GM19372 (cell line): ENCODE data around the gene WFS1.

Source experiments
- ATAC-seq: cut with Tn5 transposase; IDR thresholded peaks from one replicate; pipeline ENCODE4 v1.9.1; 2021; ENCODE audit warnings: mild to moderate bottlenecking, low read depth, moderate library complexity; ENCODE audit not compliant: unreplicated experiment

Gene WFS1

DNA sequence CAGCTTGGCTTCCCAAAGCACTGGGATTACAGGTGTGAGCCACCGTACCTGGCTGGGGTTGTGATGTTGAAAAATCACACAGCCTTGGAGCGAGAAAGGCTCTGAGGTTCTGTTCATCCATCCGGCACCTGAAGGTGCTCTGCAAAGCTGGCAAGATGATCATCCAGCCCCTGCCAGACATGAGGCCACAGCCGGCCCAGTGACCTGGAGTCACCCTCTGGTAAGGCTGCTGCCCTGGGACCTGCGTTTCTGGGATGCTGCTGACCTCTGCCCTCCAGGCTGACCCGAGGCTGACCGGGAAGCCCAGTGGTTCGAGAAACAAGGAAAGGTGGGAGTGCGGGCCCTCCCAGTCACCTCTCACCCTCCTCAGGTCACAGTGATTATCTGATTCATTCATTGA is 13.5 kb upstream of the WFS1 start:
- ATAC-seq = no peak

DNA sequence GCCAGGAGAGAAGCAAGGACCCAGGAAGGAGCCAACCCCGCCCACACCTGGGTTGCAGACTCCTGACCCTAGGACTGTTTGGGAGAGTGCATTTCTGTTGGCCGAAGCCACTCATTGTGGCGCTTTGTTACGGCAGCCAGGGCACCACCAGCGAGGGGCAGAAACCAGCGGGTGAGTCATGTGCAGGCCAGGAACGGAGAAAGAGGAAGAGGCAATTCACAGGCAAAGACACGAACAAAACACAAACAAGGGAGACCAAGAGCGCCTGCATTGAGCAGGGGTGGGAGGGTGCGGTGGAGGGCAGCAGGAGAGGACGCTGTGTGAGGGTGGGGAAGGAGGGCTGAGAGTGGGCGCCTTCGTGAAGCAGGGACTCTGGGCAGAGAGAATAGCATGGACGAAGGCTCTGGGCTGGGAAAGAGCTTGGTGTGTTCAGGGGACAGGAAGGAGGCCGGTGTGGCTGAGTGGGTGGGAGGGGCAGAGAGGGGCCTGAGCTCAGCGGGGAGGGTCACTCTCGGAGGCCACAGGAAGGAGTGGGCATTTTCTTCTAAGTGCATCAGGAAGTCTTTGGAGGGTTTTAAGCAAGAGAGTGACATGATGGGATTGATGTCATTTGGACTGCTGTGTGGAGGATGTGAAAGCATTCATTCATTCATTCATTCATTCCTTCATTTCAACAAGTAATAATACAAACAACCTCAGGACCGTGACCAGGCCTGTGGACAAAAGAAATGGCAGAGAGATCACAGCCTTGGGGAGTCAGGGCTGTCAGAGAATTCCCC is 12.2 kb upstream of the WFS1 start:
- ATAC-seq = no peak

DNA sequence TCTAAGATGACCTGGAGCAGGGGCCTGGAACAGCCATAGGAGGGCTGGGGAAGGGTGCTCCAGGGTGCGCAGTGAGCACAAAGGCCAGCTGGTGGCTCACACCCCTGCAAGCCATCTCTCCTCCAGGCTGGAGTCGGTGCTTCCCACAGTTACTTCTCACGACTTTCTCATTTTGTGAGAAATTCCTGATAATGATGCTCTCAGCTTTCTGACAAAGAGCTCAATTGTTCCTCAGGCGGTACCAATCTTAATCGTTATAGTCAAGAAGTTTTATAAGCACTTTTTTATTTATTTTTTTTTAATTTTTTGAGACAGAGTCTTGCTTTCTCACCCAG is 11.7 kb upstream of the WFS1 start:
- ATAC-seq = no peak

DNA sequence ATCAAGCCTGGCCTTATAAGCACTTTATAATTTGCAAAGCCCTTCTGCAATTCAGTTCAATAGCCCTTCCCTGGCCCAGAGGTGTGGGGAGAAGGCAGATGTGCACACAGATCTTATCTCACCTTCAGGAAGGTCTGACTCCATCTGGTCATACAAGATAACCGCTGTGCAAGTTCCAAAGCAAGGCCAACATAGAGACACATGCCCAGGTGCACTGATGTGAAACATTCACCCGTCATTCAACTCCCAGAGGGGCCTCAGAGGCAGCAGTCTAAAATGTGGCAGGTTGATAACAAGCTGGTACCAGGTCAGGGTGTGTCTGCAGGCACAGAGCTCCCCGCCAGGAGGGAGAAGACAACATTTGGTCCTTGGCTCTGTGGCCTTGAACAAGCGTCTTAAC is 10.9 kb upstream of the WFS1 start:
- ATAC-seq = no peak

DNA sequence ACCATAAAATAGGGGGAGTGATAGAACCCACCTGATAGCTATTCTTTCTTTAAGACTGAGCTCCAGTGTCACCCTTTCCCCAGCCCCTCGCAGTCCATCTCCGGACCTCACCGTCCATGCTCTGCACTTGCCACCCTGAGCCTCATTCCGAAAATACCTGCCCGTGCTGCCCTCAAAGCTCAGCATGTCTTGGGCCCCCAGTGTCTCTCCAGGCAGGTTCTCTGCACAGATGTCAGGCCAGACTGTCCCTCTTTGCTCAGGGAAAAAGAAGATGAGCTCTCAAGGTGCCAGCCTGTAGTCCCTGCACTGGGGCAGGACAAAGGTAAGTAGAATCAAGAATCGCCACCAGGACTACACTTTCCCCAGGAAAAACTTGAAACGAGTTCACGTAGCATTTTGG is 9.8 kb upstream of the WFS1 start:
- no peak for ATAC-seq

DNA sequence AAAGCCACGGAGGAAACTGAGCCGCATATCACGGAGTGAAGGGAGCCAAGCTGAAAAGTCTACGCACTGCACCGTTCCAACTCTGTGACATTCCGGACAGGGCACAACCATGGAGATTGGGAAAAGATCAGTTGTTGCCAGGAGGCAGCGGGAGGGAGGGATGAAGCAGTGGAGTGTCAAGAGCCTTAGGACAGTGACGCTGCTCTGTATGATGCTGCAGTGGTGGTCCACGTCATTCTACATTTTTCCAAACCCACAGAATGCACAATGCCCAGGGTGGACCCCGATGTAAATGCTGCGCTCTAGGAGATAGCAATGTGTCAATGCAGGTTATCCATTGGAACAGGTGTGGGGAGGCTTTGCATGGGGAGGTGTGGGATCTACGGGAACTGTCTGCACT is 7.5 kb upstream of the WFS1 start:
- ATAC-seq = no peak

DNA sequence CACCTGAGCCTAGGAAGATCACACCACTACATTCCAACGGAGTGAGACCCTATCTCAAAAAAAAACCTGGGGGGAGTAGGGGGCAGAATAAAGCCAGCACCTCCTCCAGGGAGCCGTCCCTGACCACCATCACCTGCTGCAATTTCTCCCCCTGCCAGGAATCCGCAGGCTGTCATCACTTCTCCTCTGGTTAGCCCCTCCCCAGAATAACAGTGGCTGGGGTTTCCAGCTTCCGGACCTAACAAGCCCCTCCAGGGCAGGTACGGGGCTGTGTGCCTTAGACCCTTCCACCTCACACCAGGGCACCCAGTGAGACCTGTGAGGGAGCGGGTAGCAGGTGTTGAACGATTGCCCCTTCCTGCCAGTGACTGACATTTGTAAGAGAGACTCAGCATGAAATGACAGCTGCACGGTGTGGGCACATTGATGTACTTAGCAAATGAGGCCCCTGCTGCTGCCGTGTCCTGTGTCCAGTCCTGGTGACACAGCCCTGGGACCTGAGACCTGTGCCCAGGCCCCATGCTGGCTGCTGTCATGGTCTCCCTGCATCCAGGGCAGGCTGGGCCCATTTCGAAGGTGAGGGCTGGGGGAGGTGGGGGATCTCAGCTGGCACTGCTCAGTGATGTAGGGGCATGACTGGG is 6.7 kb upstream of the WFS1 start:
- ATAC-seq = no peak

DNA sequence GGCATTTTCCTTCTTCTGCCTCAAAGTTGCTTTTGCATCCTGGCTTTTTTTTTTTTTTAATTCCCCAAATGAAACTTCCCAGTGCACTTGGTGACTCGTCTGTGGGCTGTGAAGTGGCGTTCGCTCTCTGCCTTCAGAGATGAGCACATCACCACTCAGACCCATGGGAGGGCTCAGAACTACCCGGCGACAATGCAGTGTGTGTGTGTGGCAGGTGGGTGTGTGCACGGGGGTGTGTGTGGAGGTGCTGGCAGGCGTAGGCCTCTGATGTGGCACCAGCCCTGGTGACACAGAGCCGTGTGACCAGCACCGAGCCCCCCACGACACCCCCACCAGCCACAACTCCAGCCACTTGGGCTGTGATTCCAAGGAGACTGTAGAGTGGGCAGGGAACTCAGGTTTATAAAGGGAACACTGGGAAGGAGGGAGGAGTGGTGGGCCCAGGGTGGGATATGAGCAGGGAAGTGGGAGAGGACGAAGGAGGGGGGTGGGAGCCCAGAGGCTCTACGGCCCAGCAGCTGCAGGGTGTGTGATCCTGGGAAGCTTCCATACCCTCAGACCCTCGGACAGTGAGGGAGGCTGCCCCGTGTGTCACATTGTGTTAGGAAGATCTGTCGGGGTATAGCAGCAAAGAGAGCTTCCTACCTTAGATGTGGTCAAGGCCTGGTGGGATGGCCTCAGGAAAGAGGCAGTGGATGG is 6.0 kb upstream of the WFS1 start:
- no peak for ATAC-seq

DNA sequence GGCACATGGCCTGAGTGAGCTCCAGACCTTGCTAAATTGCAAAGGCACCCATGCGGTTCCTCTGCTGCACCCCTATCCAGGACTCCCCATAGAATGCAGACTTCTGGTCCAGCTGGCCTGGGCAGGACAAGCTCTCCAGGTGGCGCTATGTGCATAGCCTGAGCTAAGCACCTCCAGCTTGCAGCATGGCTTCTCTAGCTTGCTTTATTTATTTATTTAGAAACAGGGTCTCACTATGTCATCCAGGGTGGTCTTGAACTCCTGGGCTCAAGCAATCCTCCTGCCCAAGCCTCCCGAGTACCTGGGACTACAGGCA is 5.5 kb upstream of the WFS1 start:
- ATAC-seq = no peak

DNA sequence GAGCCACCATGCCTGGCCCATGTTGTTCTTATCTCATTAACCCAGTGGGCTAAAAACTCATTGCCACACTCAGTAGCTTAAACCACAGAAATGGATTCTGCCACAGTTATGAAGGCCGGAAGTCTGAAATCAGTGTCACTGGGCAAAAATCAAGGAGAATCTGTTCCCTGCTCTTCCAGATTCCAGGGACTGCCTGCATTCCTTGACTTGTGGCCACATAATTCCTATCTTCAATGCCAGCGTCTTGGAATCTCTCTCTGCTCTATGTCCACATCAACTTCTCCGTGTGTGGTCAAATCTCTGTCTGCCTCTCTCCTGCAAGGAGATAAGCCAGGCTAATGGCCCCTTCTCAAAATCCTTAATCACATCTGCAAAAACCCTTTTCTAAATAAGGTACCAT is 4.1 kb upstream of the WFS1 start:
- ATAC-seq = no peak

DNA sequence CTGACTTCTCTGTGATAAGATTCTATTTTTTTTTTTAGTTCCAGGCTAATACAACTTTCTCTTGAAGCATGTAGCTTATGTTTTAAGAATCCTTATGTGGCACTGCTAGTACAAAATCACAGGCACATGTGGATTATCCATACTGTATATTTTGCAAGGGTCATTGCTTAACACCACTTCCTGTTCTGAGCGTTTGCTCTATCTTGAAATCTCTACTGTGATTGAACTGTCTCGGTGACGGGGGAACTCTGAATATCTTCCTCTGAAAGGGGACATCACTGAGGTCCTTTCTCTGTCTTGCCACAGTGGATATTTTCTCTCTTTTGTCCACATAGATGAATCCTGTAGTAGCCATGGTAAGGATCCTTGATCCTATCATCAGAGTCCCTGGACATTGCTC is 2.1 kb upstream of the WFS1 start:
- ATAC-seq = no peak

DNA sequence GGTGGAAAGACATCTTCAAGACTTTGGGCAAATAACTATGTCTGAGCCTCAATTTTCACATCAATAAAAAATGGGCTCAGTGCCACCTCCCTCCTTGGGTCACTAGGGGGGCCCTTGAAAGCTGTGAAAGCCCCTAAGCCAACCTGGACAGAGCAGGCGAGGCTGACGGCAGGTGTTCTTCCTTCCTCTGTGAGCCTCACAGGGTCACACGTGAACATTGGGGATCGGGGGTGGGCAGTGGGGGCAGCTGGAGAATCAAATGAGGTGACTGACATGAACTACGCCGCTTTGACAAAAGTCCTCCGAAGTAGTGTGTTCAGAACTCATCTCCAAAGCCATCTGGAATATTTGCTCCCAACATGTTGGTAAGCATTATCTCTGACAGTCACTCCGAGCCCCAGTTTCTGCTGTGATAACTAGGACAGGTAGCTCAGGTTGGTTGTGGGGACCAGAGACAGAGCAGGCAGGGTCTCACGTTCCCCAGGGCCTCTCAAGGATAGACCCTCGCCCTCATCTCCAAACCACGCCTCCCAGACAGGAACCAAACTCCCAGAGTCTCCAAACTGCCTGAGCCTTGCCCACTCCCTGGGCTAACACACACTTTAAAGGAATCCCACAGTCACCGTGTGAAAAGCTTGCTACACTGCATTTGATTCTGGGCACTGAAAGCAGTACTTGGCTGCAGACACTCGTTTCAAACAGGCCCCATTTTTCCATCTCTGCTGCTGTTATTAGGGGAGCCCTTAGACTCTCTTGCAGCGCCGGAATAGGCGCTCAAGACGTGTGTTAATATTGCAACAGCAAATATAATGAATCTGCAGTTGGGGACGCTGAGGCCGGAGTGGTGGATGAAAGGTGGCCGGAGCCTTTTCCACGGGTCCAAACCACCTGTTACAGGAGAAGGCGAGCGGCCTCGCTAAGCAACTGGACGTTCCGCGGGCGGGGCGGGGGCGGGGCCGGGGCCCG is 717 bp upstream of the WFS1 start:
- peak; percentile 6 for ATAC-seq

DNA sequence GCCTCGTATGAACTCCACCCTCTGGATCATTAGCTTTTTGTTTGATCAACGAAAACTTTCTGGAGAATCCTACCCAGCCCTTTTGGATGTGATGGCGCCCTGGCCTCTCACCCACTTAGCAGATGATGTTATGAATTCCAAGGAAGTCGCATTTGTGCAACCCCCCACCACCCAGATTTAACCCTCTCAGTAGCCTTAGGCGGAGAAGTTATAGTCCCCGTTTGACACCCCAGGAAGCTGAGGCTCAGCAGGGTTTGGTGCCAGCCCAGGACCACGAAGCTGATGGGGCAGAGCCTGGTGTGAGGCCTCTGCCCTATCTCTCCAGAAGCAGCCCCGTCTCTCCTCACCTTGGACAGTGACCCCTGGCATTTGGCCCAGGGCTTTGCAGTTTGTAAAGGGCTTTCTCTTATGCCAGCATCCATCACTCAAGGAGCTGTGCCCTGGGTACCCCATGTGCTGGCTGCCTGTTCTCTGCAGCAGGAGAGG is 1.0 kb downstream of the WFS1 start:
- ATAC-seq = no peak

DNA sequence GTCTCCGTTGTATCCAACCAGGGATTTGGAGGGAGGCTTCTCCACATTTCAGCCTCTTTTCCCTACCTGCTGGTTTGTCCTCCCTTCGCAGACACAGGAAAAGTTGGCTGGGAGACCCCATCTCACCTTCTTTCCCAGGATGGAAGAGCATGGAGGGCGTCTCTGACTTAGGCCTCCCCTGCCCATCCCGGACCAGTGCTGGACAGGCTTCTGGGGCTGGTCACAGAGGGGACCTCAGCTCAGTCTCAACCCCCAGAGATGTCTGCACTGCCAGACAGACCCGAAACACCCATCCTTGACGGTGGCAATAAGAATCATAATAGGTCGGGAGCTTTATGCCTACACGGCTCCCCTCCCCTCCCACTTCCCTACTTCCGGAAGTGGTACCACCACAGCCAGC is 1.6 kb downstream of the WFS1 start:
- ATAC-seq = no peak

DNA sequence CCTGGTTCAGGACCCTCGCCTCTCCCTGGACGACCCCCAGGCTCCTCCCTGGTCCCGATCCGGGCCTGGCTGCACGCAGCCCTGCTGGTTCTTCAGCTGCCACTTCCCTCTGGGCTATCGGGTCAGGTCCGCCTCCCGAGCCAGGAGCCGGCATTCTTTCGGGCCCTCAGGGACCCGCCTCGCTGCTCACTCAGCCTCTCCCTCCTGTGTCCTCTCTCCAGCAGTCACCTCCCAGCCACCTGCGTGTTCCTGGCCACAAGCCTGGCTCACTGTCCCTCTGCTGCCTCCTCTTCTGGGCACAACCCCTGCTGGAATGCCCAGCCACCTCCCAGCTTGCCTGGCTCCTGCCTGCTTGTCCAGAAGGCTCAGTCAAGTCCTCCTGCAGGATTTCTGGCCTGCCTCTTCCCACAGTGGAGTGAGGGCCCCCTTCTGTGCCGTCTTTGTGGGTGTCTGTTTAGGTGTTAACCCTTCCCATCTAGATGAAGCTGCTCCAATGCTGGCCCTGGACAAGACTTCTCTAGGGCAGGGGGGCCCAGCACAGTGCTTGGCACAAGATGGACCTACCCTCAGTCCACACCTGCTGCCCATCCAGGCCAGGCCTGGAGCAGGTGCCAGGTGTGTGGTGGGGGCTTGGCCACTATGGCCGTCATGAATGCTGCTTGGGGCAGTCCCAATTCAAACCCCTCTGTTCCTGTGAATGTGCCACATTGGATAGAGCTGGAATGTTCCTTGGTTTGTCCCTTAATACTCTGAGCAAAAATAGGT is 2.2 kb downstream of the WFS1 start:
- no peak for ATAC-seq

DNA sequence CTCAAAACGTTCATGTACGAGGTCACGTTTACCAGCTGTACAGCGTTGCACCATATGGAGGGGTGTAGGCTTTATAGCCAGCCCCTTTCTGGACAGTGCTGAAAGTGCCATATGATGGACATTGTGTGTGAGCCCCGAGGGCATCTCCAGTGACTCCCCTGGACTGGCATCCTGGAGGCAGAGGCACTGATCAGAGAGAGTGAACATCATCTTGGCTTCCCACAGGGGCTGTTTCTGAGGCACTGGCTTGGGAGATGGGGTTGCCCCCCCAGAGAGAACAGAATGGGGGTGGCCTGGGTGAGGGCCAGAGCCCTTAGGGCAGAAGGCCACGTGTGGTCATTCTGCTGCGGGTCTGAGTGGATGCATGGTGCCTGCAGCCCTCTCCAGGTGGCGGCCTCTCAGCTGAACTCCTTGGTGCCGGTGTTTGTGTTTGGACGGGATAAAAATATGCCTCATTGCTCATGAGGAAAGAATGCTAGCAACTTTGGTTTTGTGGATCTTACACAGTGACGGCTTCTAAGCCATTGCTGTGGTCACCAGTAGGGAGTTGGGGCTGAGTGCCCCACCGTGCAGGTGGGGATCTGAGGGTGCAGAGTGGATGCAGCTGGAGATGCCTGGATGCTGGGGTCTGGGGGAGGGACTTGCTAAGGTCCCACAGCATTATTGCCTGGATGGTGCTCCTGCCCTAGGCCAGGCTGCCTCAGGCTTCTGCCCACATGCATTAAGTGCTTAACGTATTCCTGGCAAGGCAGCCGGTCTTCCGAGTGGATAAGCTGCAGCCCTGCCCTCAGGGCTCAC is 3.4 kb downstream of the WFS1 start:
- no peak for ATAC-seq

DNA sequence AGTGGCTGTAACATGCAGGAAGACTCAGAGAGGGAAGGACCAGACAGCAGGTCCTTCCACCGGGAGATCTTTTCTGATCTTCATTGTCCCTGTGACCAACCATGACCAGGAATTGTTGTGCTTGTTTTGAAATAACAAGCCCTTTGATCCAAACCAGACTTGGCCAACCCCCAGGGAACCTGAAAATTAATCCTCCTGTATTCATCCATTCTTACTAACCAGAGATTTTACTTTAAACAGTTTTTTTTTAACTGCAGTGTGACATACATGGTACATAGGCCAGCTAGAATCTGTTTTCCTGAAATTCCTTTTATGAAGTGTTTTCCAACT is 4.0 kb downstream of the WFS1 start:
- no peak for ATAC-seq

DNA sequence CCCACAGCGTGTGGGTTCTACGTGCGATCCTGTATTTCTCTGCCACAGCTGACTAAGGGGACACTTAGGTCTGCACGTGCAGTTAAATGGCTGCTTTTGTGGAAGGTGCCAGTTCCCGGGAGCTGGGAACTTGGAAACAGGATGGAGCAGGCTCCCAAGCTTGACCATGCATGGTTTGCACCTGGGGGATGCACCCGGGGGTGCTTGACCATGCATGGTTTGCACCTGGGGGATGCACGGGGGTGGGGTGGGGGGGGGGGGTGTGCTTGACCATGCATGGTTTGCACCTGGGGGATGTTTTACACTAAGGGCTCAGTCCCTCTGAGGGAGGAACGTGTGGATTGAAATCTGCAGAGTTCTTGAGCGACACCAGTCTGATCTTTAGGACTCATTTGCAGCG is 5.7 kb downstream of the WFS1 start:
- no peak for ATAC-seq
